Aorta (tissue), 5 donors: ENCODE data around the gene TTYH2. TPM values are rescaled to one million over a fixed set of nuclear protein-coding genes. Genes with fewer than 3 reads are reported as not detected.

Experiments used
- ATAC-seq: fragments of 200-7000 bp; cut with Tn5 transposase; one replicate; pipeline ENCODE4 v1.9.1; 2022; ENCODE audit warnings: moderate library complexity; ENCODE audit not compliant: low FRiP score
- DNase-seq, 2 donors: peaks; one replicate each; pipeline ENCODE4 v3.0.0-alpha.2; 2020
- H3K27ac ChIP-seq, 2 donors: one replicate each; pipeline ENCODE4 v1.5.1; 2013; ENCODE audit warnings: low read length in 2 of 2, mild to moderate bottlenecking in 2 of 2, moderate library complexity in 2 of 2, control low read depth in 1 of 2, inconsistent platforms in 1 of 2, low read depth in 1 of 2
- H3K27me3 ChIP-seq, 2 donors: one replicate each; pipeline ENCODE4 v1.6.1; 2013; ENCODE audit warnings: control low read depth in 1 of 2, low read length in 1 of 2, mild to moderate bottlenecking in 1 of 2, moderate library complexity in 1 of 2; ENCODE audit not compliant: insufficient read depth in 2 of 2, control insufficient read depth in 1 of 2
- H3K36me3 ChIP-seq, 2 donors: one replicate each; pipeline ENCODE4 v1.6.1; 2013; ENCODE audit warnings: control low read depth in 1 of 2, low read length in 1 of 2, mild to moderate bottlenecking in 1 of 2; ENCODE audit not compliant: insufficient read depth in 2 of 2, control insufficient read depth in 1 of 2
- H3K4me1 ChIP-seq, 2 donors: one replicate each; pipeline ENCODE4 v1.6.1; 2013; ENCODE audit warnings: low read length in 2 of 2, control low read depth in 1 of 2, mild to moderate bottlenecking in 1 of 2, moderate library complexity in 1 of 2; ENCODE audit not compliant: insufficient read depth in 2 of 2, control insufficient read depth in 1 of 2
- H3K4me3 ChIP-seq, 2 donors: one replicate each; pipeline ENCODE4 v1.5.1; 2013; ENCODE audit warnings: low read length in 2 of 2, control low read depth in 1 of 2, mild to moderate bottlenecking in 1 of 2
- H3K9me3 ChIP-seq: one replicate; pipeline ENCODE4 v1.6.1; 2013; ENCODE audit warnings: mild to moderate bottlenecking, low read length; ENCODE audit not compliant: control insufficient read depth
- WGBS, 2 donors: extraction: QIAGEN DNeasy Blood & Tissue Kit; methylation state at CpG; one replicate each; pipeline ENCODE4 v1.1.7; 2013; 5-methylcytosine and 5-hydroxymethylcytosine counted together
- intact Hi-C, 2 donors: fragments of 100-400 bp; cut with DNase I; formaldehyde crosslinking; loops; one replicate each; pipeline versions ENCODE4 v1.14.2 to v1.15.0; 2022
- polyA plus RNA-seq, 2 donors: library from polyadenylated mRNA; stranded (reverse); fragments of 200-250 nt; gene quantifications; one replicate each; pipeline ENCODE4 v1.2.3, GENCODE V29; 2013
- total RNA-seq, 2 donors: library from RNA; stranded (reverse); fragmentation: NEBNext Ultra II Directional; extraction: Animal tissue kit (Norgen Biotek cat#: 25700); gene quantifications; one replicate each; pipeline ENCODE4 v1.2.1, GENCODE V29; 2021
- donor health status: healthy with polysubstance abuse.
- donor health status: Bipolar disorder and iron deficiency.
- donor health status: DM: no; HTN: no; CAD: no.
- donor health status: DM: no; HTN: no; CAD: no.
- donor health status: DM: yes; HTN: yes; CAD: no.

TTYH2 gene
- total and polyA plus RNA-seq, 4 donors = 3.1 to 13.0 (median 4.4) TPM

DNA sequence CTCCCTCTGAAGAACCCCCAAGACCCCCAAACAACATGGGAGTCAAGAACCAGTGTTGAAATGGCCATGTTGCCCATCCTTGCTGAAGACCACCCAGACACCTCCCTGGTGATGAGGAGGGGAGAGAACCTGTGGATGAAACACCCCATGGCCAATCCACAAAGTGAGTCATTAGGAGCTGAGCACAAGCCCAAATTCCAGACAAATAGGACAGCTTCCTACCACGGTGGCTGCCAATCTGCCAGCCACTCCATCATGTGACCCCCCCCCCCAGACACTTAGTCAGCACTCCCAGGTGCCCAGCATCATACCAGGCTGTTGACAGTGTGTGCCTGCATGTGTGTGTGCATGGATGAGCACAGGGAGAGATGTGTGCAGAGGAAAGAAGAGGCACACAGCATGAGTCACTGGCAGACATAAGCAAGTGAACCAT is 36.3 kb upstream of the TTYH2 start:
- intact Hi-C loops = loop anchor here (2.0 to 10.0 kb wide), 5 partner anchors 520 to 750 kb away; no protein-coding TSS in a partner anchor
- H3K9me3 ChIP-seq = no peaks in the 10 kb centered on the region
- H3K4me3 ChIP-seq = no peak overlapping the region
- no peak overlapping the region for H3K27ac ChIP-seq
- DNase-seq (peak in 1 of 2 donors; percentile 19), ATAC-seq (no peak)
- H3K4me1 ChIP-seq = no peaks in the 10 kb centered on the region
- 0 to 2% methylated on average over 1 of the region's 1 CpG for WGBS, 2 donors
- H3K36me3 ChIP-seq = no peaks in the 10 kb centered on the region
- H3K27me3 ChIP-seq = no peaks in the 10 kb centered on the region

DNA sequence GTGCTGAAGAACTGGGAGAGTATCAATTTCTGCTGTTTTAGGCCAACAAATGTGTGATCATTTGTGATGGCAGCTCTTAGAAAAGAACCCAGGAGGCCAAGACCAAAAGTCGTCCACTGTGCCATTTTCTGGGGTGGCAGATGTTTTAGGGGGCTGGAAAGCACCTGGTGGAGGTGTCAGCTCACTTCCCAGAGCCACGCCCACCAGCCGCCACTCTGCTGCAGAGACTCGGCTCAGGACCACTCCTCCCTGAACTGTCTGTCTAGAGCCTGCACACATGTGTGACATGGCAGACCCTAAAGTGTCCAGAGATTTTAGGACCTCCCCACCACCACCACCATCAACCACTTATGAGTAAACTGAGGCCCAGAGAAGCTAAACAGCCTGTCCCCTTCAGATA is 33.8 kb upstream of the TTYH2 start:
- H3K4me1 ChIP-seq = no peaks in the 10 kb centered on the region
- no peak overlapping the region for H3K27ac ChIP-seq
- no peaks in the 10 kb centered on the region for H3K9me3 ChIP-seq
- H3K36me3 ChIP-seq = no peaks in the 10 kb centered on the region
- intact Hi-C loops = loop anchor here (5.0 to 10.0 kb wide), 4 partner anchors 522 to 752 kb away; no protein-coding TSS in a partner anchor
- H3K27me3 ChIP-seq = no peaks in the 10 kb centered on the region
- 61 to 63% methylated on average over 4 of the region's 4 CpGs for WGBS, 2 donors
- no peak for ATAC-seq
- DNase-seq = peak in 1 of 2 donors; percentile 12
- no peak overlapping the region for H3K4me3 ChIP-seq

DNA sequence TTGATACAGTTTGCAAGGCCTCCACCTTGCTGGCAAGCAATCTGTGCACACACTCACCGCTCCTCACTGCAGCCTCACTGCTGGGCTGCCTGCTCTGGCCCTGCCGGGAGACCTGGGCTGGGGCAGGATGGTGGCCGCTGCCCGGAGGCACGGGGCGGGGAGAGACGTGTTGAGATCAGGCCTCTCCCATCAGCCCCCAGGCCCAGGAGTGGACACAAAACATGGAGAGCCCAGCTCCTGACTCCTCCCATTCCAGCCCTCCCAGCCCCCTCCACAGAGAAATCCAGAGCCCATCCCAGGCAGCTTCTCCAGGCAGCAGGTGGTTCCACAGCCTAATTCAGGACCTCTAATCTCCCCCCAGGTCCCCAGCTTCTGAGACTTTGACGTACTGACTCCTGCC is 33.0 kb upstream of the TTYH2 start:
- no peaks in the 10 kb centered on the region for H3K4me1 ChIP-seq
- intact Hi-C loops = no loop called here
- 28 to 35% methylated on average over 8 of the region's 8 CpGs for WGBS, 2 donors
- DNase-seq (peak in 1 of 2 donors; percentile 60), ATAC-seq (no peak)
- H3K4me3 ChIP-seq = no peak overlapping the region
- H3K27me3 ChIP-seq = no peaks in the 10 kb centered on the region
- H3K9me3 ChIP-seq = no peaks in the 10 kb centered on the region
- H3K27ac ChIP-seq = no peak overlapping the region
- no peaks in the 10 kb centered on the region for H3K36me3 ChIP-seq

DNA sequence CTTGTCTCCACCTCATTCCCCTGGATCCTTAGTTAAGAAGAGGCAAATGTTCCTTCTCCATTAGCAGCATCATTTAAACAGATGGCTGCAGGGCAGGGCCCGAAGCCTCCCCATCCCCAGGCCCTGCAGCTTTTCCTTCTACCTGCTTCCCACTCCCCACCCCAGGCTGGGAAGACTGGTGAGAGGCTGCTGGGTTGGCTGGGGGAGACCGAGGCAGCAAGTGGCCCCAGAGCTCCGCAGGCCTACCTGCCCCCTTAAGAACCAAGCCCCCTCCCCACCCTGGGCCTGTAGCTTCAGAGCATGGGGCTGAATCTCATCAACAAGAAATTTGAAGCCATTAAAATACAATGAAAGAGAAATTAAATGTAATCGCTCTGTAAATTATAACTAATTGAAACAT is 32.0 kb upstream of the TTYH2 start:
- intact Hi-C loops = no loop called here
- H3K27me3 ChIP-seq = no peaks in the 10 kb centered on the region
- no peaks in the 10 kb centered on the region for H3K9me3 ChIP-seq
- 80 to 83% methylated on average over 4 of the region's 4 CpGs for WGBS, 2 donors
- DNase-seq (peak in 1 of 2 donors; percentile 39), ATAC-seq (no peak)
- H3K27ac ChIP-seq = no peak overlapping the region
- no peaks in the 10 kb centered on the region for H3K36me3 ChIP-seq
- no peaks in the 10 kb centered on the region for H3K4me1 ChIP-seq
- no peak overlapping the region for H3K4me3 ChIP-seq

DNA sequence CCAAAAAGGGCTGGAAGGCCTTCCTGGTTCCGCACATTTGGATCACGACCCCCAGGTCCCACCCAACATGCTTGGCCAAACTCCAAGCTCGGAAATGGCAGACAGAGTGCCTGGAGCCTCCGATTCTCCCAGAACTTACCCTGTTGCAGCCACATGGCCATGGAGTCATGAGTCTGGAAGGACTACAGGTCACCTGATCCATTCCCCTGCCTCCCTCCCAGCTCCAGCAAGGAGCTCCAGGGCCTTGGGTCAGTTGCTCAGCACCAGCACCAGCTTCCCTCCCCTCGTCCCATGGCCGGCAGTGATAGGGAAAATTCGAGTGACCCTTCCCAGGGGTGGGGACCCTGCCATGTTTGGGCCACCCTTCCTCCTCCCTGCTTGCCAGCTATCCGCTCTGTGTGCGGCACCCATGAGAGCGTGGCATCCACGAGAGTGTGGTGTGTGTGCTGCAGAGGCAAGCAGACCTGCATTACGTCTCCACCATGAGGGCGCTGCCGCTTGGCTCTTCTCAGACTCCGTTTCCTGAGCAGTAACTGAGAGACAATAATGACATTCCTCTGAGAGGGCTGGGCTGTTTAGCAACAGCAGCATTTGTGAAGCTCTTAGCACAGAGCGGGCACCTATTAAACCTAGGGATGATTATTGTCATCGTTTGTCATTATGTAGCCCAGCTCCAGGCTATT is 31.2 kb upstream of the TTYH2 start:
- H3K27me3 ChIP-seq = no peaks in the 10 kb centered on the region
- peak in 1 of 2 donors; percentile 63 for DNase-seq
- WGBS, 2 donors = 72 to 77% methylated on average over 17 of the region's 17 CpGs

DNA sequence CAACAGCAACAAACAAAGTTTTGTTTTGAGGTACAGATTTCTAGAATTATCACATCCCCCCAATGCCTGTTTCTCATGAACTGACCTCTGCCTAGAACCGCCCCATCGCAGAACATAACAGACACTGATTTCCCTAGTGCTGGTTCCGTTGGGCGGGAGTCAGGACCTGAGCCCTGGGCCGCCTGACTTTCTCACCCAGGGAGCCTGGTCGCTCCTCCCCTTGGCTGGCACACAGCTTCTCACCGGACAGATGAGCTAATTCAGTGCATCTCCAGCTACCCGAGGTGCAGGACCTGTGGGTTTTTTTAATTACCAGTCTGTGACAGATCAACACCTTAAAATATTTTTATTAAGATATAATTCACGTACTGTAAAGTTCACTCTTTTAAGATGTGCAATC is 30.0 kb upstream of the TTYH2 start:
- no peaks in the 10 kb centered on the region for H3K27me3 ChIP-seq
- no peaks in the 10 kb centered on the region for H3K4me1 ChIP-seq
- ATAC-seq = no peak
- no peaks in the 10 kb centered on the region for H3K9me3 ChIP-seq
- H3K36me3 ChIP-seq = no peaks in the 10 kb centered on the region
- no peak overlapping the region for H3K27ac ChIP-seq
- 78% methylated on average over 9 of the region's 9 CpGs for WGBS, 2 donors
- peak in 1 of 2 donors; percentile 62 for DNase-seq
- intact Hi-C loops = no loop called here
- no peak overlapping the region for H3K4me3 ChIP-seq

More for the DNA sequence above, 31.2 kb upstream of the TTYH2 start:
- Histone ChIP-seq H3K27ac (no peak overlapping the region), H3K9me3 (no peaks in the 10 kb centered on the region), H3K4me1 (no peaks in the 10 kb centered on the region), H3K4me3 (no peak overlapping the region), H3K36me3 (no peaks in the 10 kb centered on the region)
- intact Hi-C loops = no loop called here
- ATAC-seq = no peak

DNA sequence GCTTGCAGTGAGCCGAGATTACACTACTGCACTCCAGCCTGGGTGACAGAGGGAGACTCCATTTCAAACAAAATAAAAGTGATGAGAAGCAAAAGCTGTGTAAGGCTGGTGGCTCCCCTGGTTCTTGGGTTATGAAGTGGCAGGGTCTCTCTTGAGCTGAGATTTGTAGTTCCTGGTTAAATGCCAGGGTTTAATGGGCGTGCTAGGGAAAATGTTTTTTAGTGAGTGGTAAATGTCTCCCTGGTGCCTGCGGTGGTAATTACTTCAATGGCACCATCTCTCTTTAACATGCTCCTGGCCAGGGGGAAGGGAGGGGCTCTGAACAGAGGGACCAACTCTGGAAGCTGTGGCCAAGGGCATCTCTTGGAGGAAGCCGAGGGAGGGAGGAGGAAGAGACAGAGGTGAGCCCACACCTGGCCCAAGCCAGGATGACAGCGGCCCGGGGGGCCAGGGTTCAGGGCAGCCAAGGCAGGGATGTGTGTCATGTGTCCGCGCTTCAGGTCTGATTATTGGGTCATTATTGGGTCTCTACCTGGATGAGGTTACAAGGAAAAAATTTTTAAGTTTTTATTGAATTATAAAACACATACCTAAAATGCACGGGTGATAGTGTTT is 27.7 kb upstream of the TTYH2 start:
- Histone ChIP-seq H3K4me1 (no peaks in the 10 kb centered on the region), H3K27me3 (no peaks in the 10 kb centered on the region), H3K9me3 (no peaks in the 10 kb centered on the region), H3K27ac (no peak overlapping the region), H3K4me3 (no peak overlapping the region), H3K36me3 (no peaks in the 10 kb centered on the region)
- 66 to 67% methylated on average over 9 of the region's 9 CpGs for WGBS, 2 donors
- ATAC-seq = no peak
- DNase-seq = peak in 1 of 2 donors; percentile 31
- intact Hi-C loops = no loop called here

DNA sequence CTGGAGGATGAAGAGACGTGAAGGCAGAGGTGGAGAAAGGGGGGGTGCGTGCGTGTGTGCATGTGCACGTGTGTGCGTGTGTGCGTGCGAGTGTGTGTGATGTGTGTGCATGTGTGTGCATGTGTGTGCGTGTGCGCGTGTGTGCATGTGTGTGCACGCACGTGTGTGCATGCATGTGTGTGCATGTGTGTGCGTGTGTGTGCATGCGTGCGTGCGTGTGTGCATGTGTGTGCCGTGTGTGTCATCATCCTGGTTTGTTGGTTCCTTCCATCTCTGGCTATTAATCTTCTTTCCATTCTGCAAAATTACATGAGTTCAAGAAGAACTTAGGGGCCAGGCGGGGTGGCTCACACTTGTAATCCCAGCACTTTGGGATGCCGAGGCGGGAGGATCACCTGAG is 26.9 kb upstream of the TTYH2 start:
- DNase-seq = peak in 1 of 2 donors; percentile 63
- H3K27ac ChIP-seq = no peak overlapping the region
- no peaks in the 10 kb centered on the region for H3K27me3 ChIP-seq
- H3K4me3 ChIP-seq = no peak overlapping the region
- no peaks in the 10 kb centered on the region for H3K9me3 ChIP-seq
- H3K4me1 ChIP-seq = no peaks in the 10 kb centered on the region
- H3K36me3 ChIP-seq = no peaks in the 10 kb centered on the region
- intact Hi-C loops = no loop called here
- ATAC-seq = no peak
- WGBS, 2 donors = 88 to 89% methylated on average over 20 of the region's 20 CpGs

DNA sequence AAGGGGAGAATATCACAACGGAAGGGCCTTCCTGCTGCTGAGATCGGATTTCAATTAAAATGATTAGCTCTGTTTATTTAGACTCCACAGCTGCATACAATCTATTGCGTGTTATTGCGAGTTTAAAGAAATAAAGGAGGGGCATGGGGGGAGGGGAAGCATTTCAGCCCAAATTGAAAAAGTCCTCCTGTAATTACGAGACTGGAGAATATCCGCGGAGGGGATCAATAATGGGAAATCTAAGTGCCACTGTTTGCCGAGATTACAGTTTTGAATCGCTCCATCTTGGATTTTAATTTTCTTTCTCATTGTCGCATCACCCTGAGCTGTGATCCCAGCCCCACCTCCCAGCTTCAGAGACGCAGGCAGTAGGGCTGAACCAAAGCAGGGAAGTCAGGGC is 25.6 kb upstream of the TTYH2 start:
- 52 to 55% methylated on average over 11 of the region's 11 CpGs for WGBS, 2 donors
- no peak for ATAC-seq
- no peaks in the 10 kb centered on the region for H3K9me3 ChIP-seq
- H3K27me3 ChIP-seq = no peaks in the 10 kb centered on the region
- no peaks in the 10 kb centered on the region for H3K36me3 ChIP-seq
- no peak overlapping the region for H3K27ac ChIP-seq
- no peaks in the 10 kb centered on the region for H3K4me1 ChIP-seq
- intact Hi-C loops = no loop called here
- no peak overlapping the region for H3K4me3 ChIP-seq
- DNase-seq = no peak
